Gastrocnemius medialis (tissue), 4 donors: ENCODE data around the gene CPEB3.

Source experiments
- POLR2A ChIP-seq, 2 donors: fragments of 450-650 bp; IDR thresholded peaks; one replicate each; pipeline ENCODE4 v1.6.1; 2017; ENCODE audit warnings: antibody characterized with exemption in 2 of 2, mild to moderate bottlenecking in 2 of 2, moderate library complexity in 2 of 2
- TF ChIP-seq, protein P1 (sequence below), 5 experiments: fragments of 450-650 bp in 3 of 5; fragments of 200-600 bp in 2 of 5; sonication (generic) in 2 of 5; IDR thresholded peaks in 4 of 5; conservative IDR thresholded peaks in 1 of 5; 1 replicate in 4 of 5; 2 replicates in 1 of 5; pipeline ENCODE4 v1.5.1; 2016 to 2019; ENCODE audit warnings: antibody characterized with exemption in 5 of 5, mild to moderate bottlenecking in 3 of 5, moderate library complexity in 3 of 5

DNA sequence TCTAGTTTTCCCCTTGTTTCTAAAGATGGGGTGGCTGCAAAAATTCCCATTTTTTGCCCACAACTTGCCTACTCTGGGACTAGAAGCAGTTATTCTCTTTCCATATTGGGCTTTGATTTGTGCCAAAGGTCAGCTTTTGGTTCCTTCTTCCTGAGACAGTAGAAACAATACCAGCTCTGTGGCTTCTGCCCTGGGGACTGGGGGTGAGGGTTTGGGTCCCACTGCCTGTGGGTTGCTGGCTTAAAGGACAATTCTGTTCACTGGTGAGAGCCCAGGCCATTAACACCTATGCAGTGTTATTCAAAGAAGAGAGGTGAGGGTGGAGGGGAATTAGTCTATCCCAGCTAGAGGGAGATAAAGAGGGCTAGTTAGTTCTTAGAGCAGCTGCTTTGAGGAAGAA is 171.5 kb downstream of the CPEB3 start:
- TF ChIP-seq, protein P1, sequence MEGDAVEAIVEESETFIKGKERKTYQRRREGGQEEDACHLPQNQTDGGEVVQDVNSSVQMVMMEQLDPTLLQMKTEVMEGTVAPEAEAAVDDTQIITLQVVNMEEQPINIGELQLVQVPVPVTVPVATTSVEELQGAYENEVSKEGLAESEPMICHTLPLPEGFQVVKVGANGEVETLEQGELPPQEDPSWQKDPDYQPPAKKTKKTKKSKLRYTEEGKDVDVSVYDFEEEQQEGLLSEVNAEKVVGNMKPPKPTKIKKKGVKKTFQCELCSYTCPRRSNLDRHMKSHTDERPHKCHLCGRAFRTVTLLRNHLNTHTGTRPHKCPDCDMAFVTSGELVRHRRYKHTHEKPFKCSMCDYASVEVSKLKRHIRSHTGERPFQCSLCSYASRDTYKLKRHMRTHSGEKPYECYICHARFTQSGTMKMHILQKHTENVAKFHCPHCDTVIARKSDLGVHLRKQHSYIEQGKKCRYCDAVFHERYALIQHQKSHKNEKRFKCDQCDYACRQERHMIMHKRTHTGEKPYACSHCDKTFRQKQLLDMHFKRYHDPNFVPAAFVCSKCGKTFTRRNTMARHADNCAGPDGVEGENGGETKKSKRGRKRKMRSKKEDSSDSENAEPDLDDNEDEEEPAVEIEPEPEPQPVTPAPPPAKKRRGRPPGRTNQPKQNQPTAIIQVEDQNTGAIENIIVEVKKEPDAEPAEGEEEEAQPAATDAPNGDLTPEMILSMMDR (IDR thresholded peaks at IDR 0.05 in 4 of 5, conservative IDR thresholded peaks at IDR 0.05 in 1 of 5) = no peak
- TF ChIP-seq POLR2A (IDR thresholded peaks at IDR 0.05) = no peak
